Measurements from ENCODE around the gene MTO1. TPM values are rescaled to one million over a fixed set of nuclear protein-coding genes. Genes with fewer than 3 reads are reported as not detected.

The MTO1 gene
- total RNA-seq, 4 donors from 2014 or later: 19.5 to 27.8 (median 24.3) TPM

GRCh38 chr6:73484438-73484837 is 22.9 kb downstream of the MTO1 start:
- Histone ChIP-seq H3K27me3 (no peaks in the 10 kb centered on the region), H3K27ac (no peak overlapping the region), H3K4me3 (no peak overlapping the region), H3K36me3 (peaks cover 39 to 100% (median 46%) of the 10 kb centered on the region in 3 donors), H3K4me1 (no peaks in the 10 kb centered on the region), H3K9me3 (no peaks in the 10 kb centered on the region)
- TF ChIP-seq, protein P1, sequence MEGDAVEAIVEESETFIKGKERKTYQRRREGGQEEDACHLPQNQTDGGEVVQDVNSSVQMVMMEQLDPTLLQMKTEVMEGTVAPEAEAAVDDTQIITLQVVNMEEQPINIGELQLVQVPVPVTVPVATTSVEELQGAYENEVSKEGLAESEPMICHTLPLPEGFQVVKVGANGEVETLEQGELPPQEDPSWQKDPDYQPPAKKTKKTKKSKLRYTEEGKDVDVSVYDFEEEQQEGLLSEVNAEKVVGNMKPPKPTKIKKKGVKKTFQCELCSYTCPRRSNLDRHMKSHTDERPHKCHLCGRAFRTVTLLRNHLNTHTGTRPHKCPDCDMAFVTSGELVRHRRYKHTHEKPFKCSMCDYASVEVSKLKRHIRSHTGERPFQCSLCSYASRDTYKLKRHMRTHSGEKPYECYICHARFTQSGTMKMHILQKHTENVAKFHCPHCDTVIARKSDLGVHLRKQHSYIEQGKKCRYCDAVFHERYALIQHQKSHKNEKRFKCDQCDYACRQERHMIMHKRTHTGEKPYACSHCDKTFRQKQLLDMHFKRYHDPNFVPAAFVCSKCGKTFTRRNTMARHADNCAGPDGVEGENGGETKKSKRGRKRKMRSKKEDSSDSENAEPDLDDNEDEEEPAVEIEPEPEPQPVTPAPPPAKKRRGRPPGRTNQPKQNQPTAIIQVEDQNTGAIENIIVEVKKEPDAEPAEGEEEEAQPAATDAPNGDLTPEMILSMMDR (IDR thresholded peaks at IDR 0.05): no peak
- TF ChIP-seq POLR2A (IDR thresholded peaks at IDR 0.05): no peak
- intact Hi-C loops (cut with DNase I): no loop called here
- 80 to 83% methylated on average over 2 of the region's 2 CpGs for WGBS, 2 donors
- DNase-seq: no peak

GRCh38 chr6:73487473-73487872 is 25.9 kb downstream of the MTO1 start:
- H3K36me3 ChIP-seq: peaks cover 16 to 99% (median 34%) of the 10 kb centered on the region in 3 donors
- DNase-seq: no peak
- intact Hi-C loops (cut with DNase I): no loop called here
- H3K27ac ChIP-seq: no peak overlapping the region
- no peak overlapping the region for H3K4me3 ChIP-seq
- no peaks in the 10 kb centered on the region for H3K27me3 ChIP-seq
- H3K9me3 ChIP-seq: no peaks in the 10 kb centered on the region
- TF ChIP-seq POLR2A (IDR thresholded peaks at IDR 0.05): no peak
- TF ChIP-seq, protein P1 (IDR thresholded peaks at IDR 0.05): no peak
- 90 to 100% methylated on average over 7 of the region's 7 CpGs for WGBS, 2 donors
- no peaks in the 10 kb centered on the region for H3K4me1 ChIP-seq

- no peak for DNase-seq
- Histone ChIP-seq H3K4me1 (no peaks in the 10 kb centered on the region), H3K9me3 (no peaks in the 10 kb centered on the region), H3K27me3 (no peaks in the 10 kb centered on the region), H3K36me3 (peaks cover 16 to 99% (median 36%) of the 10 kb centered on the region in 3 donors), H3K27ac (no peak overlapping the region), H3K4me3 (no peak overlapping the region)
- intact Hi-C loops (cut with DNase I): no loop called here
- no peak for TF ChIP-seq POLR2A (IDR thresholded peaks at IDR 0.05)
- TF ChIP-seq, protein P1 (IDR thresholded peaks at IDR 0.05): no peak
Measured at GRCh38 chr6:73491377-73491776, 29.8 kb downstream of the MTO1 start.

DNA sequence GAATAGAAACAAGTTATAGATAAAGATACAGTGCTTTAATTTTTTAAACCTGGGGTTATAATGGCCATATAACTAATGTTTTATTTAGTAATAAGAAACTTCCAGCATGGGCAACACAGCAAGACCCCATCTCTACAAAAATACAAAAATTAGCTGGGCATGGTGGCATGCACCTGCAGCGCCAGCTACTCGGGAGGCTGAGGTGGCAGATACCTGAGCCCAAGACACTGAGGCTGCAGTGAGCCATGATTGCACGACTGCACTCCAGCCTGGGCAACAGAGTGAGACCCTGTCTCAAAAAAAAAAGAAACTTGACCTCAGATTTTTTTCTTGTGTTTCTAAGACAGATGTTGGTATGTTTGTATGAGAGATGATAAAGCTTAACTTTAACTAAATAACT is 36.4 kb downstream of the MTO1 start:
- peaks cover 12 to 100% (median 45%) of the 10 kb centered on the region in 3 donors for H3K36me3 ChIP-seq
- H3K9me3 ChIP-seq: no peaks in the 10 kb centered on the region
- 98 to 100% methylated on average over 3 of the region's 3 CpGs for WGBS, 2 donors
- H3K4me1 ChIP-seq: no peaks in the 10 kb centered on the region
- no peak overlapping the region for H3K27ac ChIP-seq
- no peaks in the 10 kb centered on the region for H3K27me3 ChIP-seq
- DNase-seq: no peak
- TF ChIP-seq POLR2A (IDR thresholded peaks at IDR 0.05): no peak
- TF ChIP-seq, protein P1 (IDR thresholded peaks at IDR 0.05): no peak
- intact Hi-C loops (cut with DNase I): no loop called here
- H3K4me3 ChIP-seq: no peak overlapping the region

DNA sequence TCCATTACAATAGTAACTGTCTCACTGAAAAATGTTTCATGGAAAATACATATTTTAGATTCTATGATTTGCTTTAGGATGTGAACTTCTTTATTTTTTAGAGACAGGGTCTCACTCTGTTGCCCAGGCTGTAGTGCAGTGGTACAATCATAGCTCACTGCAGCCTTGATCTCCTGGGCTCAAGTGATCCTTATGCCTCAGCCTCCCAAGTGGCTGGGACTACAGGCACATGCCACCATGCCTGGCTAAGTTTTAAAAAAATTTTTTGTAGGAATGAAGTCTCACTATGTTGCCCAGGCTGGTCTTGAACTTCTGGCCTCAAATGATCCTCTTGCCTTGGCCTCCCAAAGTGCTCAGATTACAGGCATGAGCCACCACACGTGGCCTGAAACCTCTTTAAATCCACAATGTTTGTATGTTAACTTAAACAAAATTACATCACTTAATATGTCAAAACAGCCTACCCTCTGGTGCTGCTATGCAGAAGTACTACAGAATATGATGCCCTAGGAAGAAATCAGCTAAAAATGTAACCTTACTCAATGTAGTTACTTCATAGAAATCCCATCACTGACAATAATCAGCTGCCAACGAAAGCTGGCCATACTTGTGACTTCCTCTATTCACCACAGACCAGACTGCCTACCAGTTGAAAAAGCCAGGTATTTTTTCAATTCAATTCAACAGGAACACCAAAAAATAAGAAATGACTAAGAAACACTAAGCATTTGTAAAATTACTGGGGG is 41.7 kb downstream of the MTO1 start:
- 54 to 57% methylated on average over 2 of the region's 2 CpGs for whole genome bisulfite sequencing, 2 donors
- no peak overlapping the region for H3K4me3 ChIP-seq
- intact Hi-C loops (cut with DNase I): no loop called here
- TF ChIP-seq, protein P1 (IDR thresholded peaks at IDR 0.05): no peak
- TF ChIP-seq POLR2A (IDR thresholded peaks at IDR 0.05): no peak
- no peak overlapping the region for H3K27ac ChIP-seq
- no peaks in the 10 kb centered on the region for H3K4me1 ChIP-seq
- peaks cover 12 to 67% (median 19%) of the 10 kb centered on the region in 3 donors for H3K36me3 ChIP-seq
- no peaks in the 10 kb centered on the region for H3K9me3 ChIP-seq
- no peak for DNase-seq
- no peaks in the 10 kb centered on the region for H3K27me3 ChIP-seq

Data from esophagus squamous epithelium (tissue), 5 donors.